GM21423 (cell line): ENCODE results near the gene RPAP2.
"Not testable (repeated sequence)": the region's sequence is repeated elsewhere in the genome, so short reads cannot be mapped to it uniquely, and the experiment has no call there.

Experiments
- ATAC-seq: cut with Tn5 transposase; IDR thresholded peaks from one replicate; pipeline ENCODE4 v1.9.1; 2021; ENCODE audit warnings: mild to moderate bottlenecking, moderate library complexity; ENCODE audit not compliant: unreplicated experiment

RPAP2 gene

GRCh38 chr1:92298573-92299476 is at the start of gene RPAP2, which contains the start of gene GLMN:
Gene RPAP2, plus strand, starts transcription at chr1:92299059. Its CDS starts 15 bp downstream, at chr1:92299074.
Gene GLMN, minus strand, starts transcription at chr1:92298987. Its CDS starts 988 bp downstream, at chr1:92297999.
- ATAC-seq = peak; percentile 98

GRCh38 chr1:92254714-92255113 is 44.1 kb upstream of the RPAP2 start:
- ATAC-seq = not testable (repeated sequence)

- no peak for ATAC-seq
Measured at GRCh38 chr1:92259350-92259749, 39.5 kb upstream of the RPAP2 start.

DNA sequence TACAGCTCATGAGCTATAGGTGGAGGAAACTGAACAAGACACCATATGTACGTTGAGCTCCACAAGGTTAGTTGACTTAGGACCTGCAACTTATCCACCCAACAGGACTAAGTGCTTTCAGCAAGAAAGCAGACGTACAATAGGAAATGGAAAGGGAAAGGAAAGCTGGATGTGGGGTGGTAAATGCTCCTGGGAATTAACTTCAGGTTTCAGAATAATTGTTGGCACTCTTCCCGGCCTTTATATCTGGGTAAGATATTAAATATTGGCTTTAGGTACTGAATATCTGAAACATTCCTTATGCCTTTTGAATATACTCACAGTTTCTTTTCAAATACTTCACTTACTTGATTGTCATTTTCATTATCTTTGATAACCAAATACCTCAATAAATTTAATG is 36.3 kb upstream of the RPAP2 start:
- ATAC-seq = no peak

- ATAC-seq = no peak
Measured at GRCh38 chr1:92273039-92273438, 25.8 kb upstream of the RPAP2 start.

GRCh38 chr1:92274939-92275338 is 23.9 kb upstream of the RPAP2 start:
- ATAC-seq = no peak

DNA sequence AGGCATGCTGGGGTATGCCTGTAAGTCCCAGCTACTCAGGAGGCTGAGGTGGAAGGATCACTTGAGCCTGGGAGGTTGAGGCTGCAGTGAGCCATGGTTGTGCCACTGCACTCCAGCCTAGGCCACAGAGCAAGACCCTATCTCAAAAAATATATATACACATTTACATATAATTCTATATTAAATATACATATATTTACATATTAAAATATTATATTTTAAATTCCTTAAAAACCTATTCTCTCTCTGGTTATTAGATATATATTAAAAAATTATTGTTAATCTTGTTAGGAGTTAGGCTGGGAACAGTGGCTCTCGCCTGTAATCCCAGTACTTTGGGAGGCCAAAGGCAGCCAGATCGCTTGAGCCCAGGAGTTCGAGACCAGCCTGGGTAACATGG is 22.8 kb upstream of the RPAP2 start:
- ATAC-seq = no peak

GRCh38 chr1:92277105-92277723 is 21.6 kb upstream of the RPAP2 start:
- no peak for ATAC-seq

DNA sequence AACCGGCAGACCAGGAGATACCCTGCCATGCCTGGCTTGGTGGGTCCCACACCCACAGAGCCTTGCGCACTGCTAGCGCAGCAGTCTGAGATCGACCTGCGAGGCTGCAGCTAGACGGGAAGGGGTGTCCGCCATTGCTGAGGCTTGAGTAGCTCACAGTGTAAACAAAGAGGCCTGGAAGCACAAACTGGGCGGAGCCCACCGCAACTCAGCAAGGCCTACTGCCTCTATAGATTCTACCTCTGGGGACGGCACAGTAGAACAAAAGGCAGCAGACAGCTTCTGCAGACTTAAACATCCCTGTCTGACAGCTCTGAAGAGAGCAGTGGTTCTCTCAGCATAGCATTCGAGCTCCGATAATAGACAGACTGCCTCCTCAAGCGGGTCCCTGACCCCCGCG is 19.1 kb upstream of the RPAP2 start:
- ATAC-seq = not testable (repeated sequence)

- not testable (repeated sequence) for ATAC-seq
Measured at GRCh38 chr1:92281411-92281810, 17.4 kb upstream of the RPAP2 start.

GRCh38 chr1:92291372-92291999 is 7.4 kb upstream of the RPAP2 start:
- no peak for ATAC-seq

GRCh38 chr1:92298213-92298572 is 666 bp upstream of the RPAP2 start:
- no peak for ATAC-seq

DNA sequence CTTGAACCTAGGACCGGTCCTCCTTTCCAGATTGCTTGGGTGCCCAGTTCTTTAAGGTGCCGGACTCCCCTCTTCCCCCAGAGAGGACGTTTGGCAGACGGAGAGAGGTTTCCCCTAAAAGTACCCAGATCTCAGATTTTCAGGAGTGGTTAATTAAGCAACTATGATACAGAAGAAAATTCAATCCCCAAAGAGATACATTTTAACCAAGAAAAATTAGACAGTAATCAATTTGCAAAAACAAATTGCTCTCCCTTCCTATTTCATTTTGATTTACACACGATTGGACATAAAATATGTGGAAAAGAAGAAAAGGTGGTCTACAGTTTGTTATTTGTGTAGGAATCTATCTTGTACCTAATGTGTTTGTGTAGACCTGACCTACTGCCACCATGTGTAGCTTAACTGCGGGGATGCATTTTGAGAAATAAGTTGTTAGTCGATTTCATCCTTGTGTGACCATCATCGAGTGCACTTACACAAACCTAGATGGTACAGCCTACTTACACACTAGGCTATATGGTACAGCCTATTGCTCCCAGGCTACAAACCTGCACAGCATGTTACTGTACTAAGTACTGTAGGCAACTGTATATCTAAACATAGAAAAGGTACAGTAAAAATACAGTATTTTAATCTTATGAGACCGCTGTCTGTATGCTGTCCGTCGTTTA is 755 bp downstream of the RPAP2 start:
- no peak for ATAC-seq

GRCh38 chr1:92301021-92301420 is 2.2 kb downstream of the RPAP2 start:
- no peak for ATAC-seq

DNA sequence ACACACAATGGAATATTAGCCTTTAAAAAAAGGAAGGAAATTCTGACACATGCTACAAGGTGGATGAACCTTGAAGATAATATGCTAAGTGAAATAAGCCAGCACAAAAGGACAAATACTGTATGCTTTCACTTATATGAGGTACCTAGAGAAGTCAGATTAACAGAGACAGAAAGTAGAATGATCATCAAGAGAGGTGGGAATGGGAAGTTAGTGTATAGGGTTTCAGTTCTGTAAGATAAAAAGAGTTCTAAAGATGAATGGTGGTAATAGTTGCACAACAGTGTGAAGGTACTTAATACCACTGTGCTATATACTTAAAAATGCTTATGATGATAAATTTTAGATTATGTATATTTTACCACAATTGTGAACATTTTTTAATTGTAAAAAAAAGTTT is 7.2 kb downstream of the RPAP2 start:
- ATAC-seq = no peak

GRCh38 chr1:92307980-92308379 is 9.1 kb downstream of the RPAP2 start:
- ATAC-seq = no peak

DNA sequence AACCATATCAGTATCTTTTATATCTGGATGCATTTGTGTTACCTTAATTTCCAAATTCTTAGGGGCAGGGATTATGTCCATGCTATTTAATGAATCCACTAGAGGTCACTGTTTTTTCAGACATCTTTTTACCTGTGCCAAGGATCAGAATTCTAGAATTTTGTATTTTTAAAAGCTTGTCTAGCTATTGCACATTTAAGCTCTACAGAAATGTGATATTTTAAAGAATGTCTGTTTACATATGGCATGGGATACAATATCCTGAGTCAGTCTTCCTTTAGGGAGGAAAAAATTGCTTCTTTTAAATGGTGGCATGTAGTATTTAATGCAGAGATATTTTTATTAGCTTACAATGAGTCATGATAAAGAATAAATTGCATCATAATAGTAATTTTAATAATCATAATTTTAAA is 11.3 kb downstream of the RPAP2 start:
- ATAC-seq = no peak

GRCh38 chr1:92314024-92314423 is 15.2 kb downstream of the RPAP2 start:
- ATAC-seq = no peak

DNA sequence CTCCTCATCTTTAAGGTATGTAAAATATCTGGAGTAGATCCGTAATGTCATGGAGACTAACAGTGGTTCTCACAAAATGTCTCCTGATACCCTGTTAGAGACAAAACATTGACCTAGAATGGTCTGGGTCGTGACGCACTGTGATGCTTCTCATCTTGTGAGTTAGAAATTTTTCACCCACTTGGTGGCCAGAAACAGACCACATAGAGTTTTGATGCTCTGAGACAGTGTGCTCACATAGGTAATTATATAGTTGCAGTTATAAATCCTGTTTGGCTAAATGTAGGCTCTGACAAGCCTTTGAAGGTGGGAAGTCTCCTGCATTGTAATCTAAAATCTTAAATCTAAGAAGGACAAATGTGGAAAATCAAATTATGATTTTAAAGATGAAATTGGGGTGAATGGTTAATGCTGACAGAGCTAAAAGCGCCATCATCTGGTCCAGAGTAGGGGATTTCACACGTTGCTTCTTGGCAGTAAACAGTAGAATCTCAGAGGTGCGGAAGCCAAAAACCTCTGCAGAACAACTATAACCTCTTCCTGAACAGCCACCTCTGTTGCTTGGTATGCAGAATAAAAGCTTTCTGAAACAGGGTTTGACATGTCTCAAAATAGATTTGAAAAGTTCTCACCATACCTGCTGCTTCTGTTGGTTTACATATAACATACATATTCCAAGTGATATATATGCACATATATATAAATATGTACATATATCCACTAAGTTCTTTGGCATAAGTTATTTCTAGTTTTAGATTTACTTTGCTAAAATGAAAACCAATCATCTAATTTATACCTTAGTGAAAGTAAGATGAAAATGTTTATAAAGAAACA is 17.1 kb downstream of the RPAP2 start:
- ATAC-seq = no peak

- no peak for ATAC-seq
Measured at GRCh38 chr1:92317836-92318493, 19.1 kb downstream of the RPAP2 start.
